ENCODE measurements around the gene GUSB.
"Not testable (repeated sequence)": the region's sequence is repeated elsewhere in the genome, so short reads cannot be mapped to it uniquely, and the experiment has no call there.

The GUSB gene

GRCh38 chr7:65974876-65975275 lies 7.1 kb downstream of the GUSB start:
- no peak for DNase-seq

- no peak for DNase-seq
These were observed 7.7 kb downstream of the GUSB start for GRCh38 chr7:65974191-65974801.

- no peak for DNase-seq
These were observed 9.0 kb downstream of the GUSB start for GRCh38 chr7:65972976-65973375.

- DNase-seq, result no peak
These were observed 11.0 kb downstream of the GUSB start for GRCh38 chr7:65971021-65971420.

- no peak for DNase-seq
These were observed 13.5 kb downstream of the GUSB start for GRCh38 chr7:65968256-65969185.

- no peak for DNase-seq
These were observed 14.5 kb downstream of the GUSB start for GRCh38 chr7:65967361-65968155.

- DNase-seq, result no peak
These were observed 15.9 kb downstream of the GUSB start for GRCh38 chr7:65966146-65966545.

- not testable (repeated sequence) for DNase-seq
These were observed 17.3 kb downstream of the GUSB start for GRCh38 chr7:65964671-65965070.

GRCh38 chr7:65962033-65962432 lies 20.0 kb downstream of the GUSB start:
- DNase-seq, result no peak

GRCh38 chr7:65960351-65961074 lies 21.5 kb downstream of the GUSB start:
- DNase-seq, result no peak

GRCh38 chr7:65955718-65956117 lies 26.3 kb downstream of the GUSB start:
- DNase-seq, result no peak

- DNase-seq, result no peak
These were observed 28.0 kb downstream of the GUSB start for GRCh38 chr7:65953890-65954450.

GRCh38 chr7:65953001-65953720 lies 28.9 kb downstream of the GUSB start:
- DNase-seq, result no peak

GRCh38 chr7:65951837-65952578 lies 30.0 kb downstream of the GUSB start:
- no peak for DNase-seq

- DNase-seq, result no peak
These were observed 35.1 kb downstream of the GUSB start for GRCh38 chr7:65946904-65947303.

- DNase-seq, result not testable (repeated sequence)
These were observed 36.2 kb downstream of the GUSB start for GRCh38 chr7:65945787-65946186.

GRCh38 chr7:65938336-65938895 lies 43.6 kb downstream of the GUSB start:
- no peak for DNase-seq

GRCh38 chr7:65937296-65937695 lies 44.7 kb downstream of the GUSB start:
- DNase-seq, result no peak

- no peak for DNase-seq
These were observed 50.3 kb downstream of the GUSB start for GRCh38 chr7:65931685-65932084.

Measured in NCI-H1694 (cell line).